CD4-positive, alpha-beta T cell treated with Interleukin-6 for 4 hours (primary cell): ENCODE results near the gene UPP2.

Source experiments
- DNase-seq: peaks from one replicate; pipeline ENCODE4 v3.0.0-alpha.2; 2020; ENCODE audit warnings: mixed read lengths

UPP2 gene

DNA sequence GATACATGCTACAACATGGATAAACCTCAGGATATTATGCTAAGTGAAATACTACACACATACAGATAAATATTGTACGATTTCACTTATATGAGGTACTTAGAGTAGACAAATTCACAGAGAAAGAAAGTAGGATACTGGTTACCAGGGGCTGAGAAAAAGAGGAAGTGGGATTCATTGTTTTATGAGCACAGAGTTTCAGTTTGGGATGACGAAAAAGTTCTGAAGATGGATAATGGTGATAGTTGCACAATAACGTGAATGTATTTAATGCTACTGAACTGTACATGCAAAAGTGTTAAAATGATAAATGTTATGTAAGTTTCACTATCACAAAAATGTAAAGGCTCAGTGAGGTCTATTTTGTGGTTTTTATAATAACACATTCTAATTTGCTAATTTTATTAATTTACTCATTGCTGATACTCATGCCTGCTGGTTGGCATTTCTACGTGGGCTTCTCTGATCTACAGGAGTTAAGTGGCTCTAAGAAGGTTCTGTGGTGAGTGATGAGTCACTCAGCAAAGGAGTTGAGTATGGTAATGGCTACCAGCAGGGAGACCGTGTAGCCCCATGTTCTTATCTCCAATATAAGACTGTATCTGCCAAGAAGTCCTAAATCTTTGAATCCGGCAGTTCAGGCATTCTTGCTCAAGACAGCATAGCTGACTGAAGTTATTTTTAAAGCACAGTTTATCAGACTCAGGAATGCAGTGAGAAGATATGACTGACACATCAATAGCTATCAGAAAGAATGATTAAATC lies 41.1 kb downstream of the UPP2 start:
- no peak for DNase-seq

DNA sequence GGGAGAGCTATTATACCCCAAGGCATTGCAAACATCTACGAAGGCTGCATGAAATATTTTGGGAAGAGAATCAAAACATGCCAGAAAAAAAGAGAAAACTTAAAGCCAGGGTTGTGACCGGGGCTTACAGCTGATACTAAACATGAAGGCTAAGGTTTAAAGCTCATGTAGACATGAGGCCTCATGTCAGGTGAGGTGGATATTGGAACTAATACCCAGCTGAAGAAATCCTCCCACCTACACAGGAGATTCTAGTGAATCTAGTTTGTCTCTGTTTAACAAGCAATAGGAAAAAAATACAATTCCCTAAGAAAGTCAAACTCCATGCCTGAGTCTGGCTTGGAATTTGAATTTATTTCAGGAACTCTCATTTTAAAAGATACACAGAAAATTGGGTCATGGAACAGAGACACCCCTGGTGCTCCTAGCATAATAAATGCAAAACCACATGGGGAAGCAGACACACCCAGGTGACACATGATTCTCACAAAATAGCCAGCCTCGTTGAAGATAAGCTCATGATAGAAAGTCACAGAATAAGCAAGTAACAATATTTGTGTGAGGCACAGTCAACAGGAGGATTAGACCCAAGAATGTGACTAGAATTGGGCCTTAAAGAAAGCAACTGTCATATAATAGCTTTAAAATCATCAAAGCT lies 42.2 kb downstream of the UPP2 start:
- no peak for DNase-seq

DNA sequence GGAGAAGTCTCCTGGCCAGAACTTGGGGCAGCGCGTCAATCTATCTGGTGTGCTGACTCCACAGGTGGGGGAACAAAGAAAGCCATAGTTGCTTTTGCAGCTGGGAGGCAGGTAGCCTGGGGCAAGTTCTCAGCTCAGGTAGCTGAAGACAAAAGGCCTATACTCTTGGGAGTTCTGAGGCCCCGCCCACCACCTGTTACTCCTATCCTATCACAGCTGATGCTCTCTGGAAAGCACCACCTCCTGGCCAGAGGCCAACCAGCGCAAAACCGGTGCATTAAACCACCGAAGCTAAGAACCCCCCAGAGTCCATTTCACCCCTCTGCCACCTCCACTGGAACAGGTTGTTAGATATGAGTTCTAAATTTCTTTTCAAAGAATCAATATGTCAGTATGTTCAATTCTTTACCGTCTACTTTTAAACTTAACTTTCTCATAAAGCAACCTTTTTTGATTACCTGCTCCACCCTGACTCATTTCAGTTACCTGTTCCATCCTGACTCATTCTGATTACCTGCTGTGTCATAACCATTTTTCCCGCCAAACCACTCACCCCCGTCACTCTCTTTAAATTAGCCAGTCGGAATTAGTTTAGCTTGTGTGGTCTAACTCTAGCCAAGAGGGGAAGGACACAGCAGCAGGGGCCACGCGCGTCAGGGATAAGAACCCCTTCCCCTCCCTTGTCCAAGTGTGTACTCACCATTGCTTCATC lies 43.4 kb downstream of the UPP2 start:
- no peak for DNase-seq

DNA sequence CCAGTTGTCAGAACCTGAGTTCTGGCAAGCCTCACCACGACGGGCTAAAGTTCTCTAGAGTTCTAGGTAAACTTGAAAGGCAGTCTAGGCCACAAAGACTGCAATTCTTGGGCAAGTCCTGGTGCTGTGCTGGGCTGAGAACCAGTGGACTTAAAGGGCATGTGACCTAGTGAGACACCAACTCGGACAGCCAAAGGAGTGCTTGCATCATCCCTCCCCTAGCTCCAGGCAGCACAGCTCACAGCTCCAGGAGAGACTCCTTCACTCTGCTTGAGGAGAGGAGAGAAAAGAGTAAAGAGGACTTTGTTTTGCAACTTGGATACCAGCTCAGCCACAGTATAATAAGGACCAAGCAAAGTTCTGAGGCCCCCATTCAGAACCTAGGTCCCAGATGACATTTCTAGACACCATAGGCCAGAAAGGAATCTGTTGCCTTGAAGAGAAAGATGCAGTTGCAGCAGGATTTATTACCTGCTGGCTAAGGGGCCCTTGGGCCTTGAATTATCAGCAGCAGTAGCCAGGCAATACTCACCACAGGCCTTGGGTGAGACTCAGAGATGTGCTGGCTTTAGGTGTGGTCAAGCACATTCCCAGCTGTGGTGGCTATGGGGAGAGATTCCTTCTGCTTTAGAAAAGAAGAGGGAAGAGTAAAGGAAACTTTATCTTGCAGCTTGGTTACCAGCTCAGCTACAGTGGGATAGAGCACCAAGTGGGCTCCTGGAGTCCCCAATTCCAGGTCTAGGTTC lies 51.8 kb downstream of the UPP2 start:
- DNase-seq: no peak

DNA sequence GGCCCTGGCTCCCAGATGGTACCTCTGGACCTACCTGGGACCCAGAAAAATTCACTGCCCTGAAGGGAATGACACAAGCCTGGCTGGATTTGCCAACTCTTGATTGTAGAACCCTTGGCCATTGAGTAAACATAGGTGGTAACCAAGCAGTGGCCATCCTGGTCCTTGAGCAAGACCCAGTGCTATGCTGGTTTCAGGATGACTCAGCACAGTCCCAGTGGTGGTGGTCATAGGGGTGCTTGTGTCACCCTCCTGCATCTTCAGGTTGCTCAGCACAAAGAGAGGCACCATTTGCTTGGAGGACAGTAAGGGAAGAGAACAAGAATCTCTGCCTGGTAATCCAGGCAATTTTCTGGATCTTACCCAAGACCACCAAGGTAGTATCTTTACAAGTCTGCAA lies 52.9 kb downstream of the UPP2 start:
- no peak for DNase-seq

DNA sequence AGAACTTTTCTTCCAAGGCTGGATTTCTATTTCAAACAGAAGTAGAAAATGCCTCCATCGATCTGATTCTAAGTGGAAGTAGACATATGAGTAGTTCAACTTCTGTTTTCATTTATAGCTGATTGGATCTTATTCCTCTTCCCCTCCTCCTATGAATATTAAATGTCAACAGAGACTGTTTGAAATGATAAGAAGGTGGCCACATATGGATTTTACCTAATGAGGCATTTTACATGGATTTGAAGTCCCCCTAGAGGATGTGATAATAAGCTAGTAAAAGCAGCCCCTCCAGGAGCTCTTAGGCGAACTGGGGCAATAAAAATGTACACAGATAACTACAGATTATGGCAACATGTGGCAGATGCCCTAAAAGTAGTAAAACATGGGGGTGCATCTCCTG lies 71.0 kb downstream of the UPP2 start:
- no peak for DNase-seq

DNA sequence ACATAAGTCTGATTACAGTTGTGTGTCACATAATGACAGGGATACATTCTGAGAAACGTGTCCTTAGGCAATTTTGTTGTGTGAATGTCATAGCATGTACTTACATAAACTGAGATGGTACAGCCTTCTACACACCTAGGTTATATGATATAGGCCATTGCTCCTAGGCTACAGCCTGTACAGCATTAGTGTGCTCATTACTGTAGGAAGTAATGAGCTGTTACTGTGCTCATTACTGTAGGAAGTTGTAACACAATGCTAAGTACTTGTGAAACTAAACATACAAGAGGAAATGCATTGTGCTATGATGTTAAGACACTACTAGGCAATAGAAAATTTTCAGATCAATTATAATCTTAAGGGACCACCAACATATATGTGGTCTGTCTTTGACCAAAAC lies 72.8 kb downstream of the UPP2 start:
- no peak for DNase-seq

DNA sequence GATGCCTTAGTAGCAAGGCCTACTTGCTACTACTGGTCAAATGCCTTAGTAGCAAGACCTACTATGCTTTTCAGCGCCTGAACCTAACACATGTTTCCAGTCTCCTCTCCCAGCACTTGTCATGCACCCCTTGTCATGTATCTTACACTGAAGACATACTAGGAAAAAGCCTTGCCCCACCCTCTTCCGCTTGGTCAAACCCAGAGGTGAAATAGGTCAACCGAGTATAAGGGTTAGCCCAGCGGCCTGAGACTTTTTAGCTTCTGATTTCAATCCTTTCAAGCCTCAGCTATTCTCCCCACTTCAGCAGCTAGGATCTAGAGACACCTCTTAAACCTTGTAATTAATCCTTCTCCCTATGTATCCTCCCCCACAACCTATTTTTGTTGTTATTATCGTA lies 73.3 kb downstream of the UPP2 start:
- DNase-seq: no peak

DNA sequence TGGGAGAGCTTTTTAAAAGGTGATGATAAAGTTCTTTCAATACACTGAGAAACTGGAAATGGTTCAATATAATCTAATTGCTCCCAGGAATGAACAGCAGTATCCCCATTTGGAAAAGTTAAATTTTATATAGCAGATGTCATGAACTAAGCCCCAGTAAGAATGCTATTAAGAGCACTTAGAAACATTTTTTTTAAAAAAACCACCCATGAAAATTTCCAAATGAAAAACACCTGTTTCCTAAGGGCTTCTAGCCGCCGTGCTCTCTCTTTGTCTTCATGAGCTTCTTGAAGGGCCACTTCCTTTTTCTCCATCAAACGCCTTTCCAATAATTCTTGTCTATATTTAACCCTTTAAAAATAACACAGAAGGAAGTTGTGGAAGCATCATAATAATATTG lies 77.0 kb downstream of the UPP2 start:
- no peak for DNase-seq

DNA sequence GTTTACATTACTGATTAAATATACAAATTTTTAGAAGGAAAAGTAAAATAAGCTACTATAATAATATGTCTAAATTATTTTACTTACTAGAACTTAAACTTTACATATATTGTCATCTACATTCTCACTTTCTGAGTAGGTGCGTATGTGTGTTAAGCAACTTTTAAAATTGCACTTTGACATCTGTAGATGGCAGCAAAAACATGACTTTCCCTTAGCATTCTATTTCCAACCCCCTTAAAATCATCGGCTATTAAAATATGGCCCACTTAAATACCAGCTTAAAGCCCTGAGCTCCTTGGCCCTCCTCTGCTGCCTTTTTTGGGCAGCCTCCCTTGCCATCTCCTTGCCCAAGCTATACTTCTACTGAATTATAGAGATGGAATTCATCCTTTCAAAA lies 78.0 kb downstream of the UPP2 start:
- no peak for DNase-seq

DNA sequence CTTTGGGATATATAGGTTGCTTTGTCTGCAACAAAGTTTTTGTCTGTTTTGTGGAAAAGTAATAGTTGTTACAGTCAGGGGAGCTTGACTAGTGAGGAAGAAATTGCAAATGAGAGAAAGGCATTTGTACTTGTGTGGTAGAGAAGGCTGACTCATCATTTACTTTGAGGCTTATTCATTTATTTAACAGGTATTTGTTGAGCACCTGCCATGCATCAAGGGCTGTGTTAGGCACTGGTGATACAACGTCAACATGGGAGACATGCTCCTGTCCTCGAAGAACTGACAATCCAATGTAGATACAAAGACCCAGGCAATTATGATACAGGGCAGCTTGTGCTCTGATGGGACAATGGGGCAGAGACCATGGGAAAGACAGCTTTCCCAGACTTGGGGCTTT lies 79.5 kb downstream of the UPP2 start:
- DNase-seq: no peak

DNA sequence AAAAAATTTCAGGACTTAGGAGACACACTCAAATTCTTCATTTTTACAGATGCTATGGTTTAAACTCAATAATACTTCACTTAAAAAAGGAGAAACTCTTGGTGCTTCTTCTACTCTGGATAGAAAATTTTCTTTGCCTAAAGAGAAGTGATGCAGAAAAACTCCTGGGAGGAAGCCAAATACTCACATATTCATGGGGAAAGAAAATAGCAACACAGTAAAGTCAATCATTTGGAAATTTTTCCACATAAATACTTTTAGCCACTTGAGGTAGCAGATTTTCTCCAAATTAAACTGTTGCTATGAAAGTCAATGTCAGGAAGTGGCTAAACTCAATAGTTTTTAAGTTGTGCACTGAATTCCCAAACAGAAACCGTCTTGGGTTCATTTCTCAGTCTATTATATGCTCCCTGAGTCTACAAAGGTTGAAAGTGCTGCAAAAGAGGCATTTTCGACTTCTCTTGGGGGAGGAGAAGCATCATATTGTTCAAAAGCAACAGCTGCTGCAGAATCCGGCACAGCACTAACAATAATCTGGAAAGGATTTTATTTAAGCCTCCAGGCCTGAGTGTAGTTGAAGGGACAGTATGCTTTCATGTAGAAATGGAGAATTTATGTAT lies 81.1 kb downstream of the UPP2 start:
- DNase-seq: no peak

DNA sequence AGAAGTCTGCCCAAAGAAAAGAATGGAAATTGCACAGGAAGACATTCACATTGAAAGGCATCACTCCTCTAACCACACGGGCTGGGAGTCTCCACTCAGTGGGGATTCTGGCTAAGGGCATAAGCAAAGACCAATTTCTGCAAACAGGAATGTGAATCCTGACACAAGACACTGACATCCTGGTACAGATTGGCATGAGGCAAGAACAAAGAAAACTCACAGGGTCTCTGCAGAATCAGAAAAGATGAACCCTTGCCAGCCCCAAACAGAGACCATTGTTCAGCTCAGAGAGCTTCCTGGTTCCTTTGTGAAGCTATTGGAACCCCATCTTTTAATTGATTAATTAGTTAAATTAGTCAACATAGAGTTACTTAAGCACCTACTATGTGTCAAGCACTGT lies 82.3 kb downstream of the UPP2 start:
- no peak for DNase-seq

DNA sequence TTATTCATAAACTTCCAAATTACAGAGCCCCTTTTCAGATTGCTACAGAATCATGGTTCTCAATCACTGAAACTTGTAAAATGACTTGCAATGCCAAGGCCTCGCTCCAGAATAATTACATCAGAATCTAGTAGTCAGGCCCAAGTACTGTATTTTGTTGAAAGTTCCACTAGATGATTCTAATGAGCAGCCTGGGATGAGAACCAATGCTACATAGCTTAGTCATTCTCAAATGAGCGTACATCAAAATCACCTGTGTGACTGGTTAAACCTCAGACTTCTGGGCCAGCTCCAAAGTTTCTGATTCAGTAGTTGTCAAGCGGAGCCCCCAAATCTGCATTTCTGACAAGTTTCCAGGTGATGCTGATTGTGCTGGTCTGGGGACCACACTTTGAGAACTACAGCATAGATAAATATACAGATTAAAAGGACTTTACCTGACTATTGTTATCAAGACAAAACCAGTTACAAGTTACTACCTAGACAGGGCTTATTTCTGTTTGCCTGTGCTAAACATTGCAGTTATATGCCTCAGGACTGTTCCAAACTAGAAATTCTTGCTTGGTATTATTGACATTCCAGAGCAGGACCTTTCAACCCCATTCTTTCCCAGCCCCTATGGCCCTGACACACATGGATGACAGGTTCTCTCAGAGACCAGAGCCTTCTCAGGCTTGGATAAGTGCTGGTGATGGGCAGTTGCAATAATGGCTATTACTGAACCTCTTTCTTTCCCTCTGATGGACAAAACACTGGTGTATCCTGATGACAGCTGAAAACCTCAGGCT lies 83.1 kb downstream of the UPP2 start:
- DNase-seq: no peak
